ENCODE results near the gene GPD1. TPM values are rescaled to one million over a fixed set of nuclear protein-coding genes. Genes with fewer than 3 reads are reported as not detected.

Gene GPD1
- total and polyA plus RNA-seq, 9 of the 15 experiments (the other 6 are each of a cell fraction or from before 2014, with no cell fraction given) = 0.13 to 1.00 (median 0.55) TPM

GRCh38 chr12:50084775-50085614 lies 18.8 kb upstream of the GPD1 start, which contains the start of gene SMARCD1 (continued):
- no peak for TF ChIP-seq SAFB2 (IDR thresholded peaks at IDR 0.05; ENCODE audit: borderline replicate concordance, low read depth, low read length, severe bottlenecking)
- TF ChIP-seq MAZ (CRISPR knock-in tag; conservative IDR thresholded peaks at IDR 0.05 in 1 of 2, IDR thresholded peaks at IDR 0.05 in 1 of 2) = peak; percentile 56 to 63; a peak in 3 of 4 replicates
- TF ChIP-seq ZNF695 (CRISPR knock-in tag; IDR thresholded peaks at IDR 0.05) = no peak
- TF ChIP-seq UBTF (IDR thresholded peaks at IDR 0.05; ENCODE audit: borderline replicate concordance in 1 of 2, low read depth in 2 of 2, low read length in 2 of 2) = peak; percentile 18 to 28; a peak in 1 of 4 replicates
- TF ChIP-seq SMAD1 (IDR thresholded peaks at IDR 0.05; ENCODE audit: low read depth, low read length, partially characterized antibody) = no peak
- TF ChIP-seq CBX5 (IDR thresholded peaks at IDR 0.05; ENCODE audit: borderline replicate concordance, low read depth) = no peak
- TF ChIP-seq SREBF1 (IDR thresholded peaks at IDR 0.05; ENCODE audit: borderline replicate concordance, low read depth, low read length) = no peak
- no peak for TF ChIP-seq PREB (CRISPR knock-in tag; IDR thresholded peaks at IDR 0.05)
- no peak for TF ChIP-seq BRF2 (IDR thresholded peaks at IDR 0.05; ENCODE audit: borderline replicate concordance, insufficient read depth, insufficient read length)
- no peak for TF ChIP-seq PTTG1 (tag; IDR thresholded peaks at IDR 0.05; ENCODE audit: low read depth)
- TF ChIP-seq NFRKB (IDR thresholded peaks at IDR 0.05; ENCODE audit: low read depth) = 0 out of 2 replicates have a peak, but pooled peaks have one; percentile 56
- TF ChIP-seq KHSRP (IDR thresholded peaks at IDR 0.05) = no peak
- TF ChIP-seq ZNF263 (CRISPR knock-in tag; IDR thresholded peaks at IDR 0.05; ENCODE audit: borderline replicate concordance) = no peak
- TF ChIP-seq ZNF395 (CRISPR knock-in tag; IDR thresholded peaks at IDR 0.05) = peak; percentile 70; the same call in 1 of the 2 replicates
- TF ChIP-seq ETV6 (IDR thresholded peaks at IDR 0.05; ENCODE audit: borderline replicate concordance in 1 of 2, low read depth in 2 of 2, low read length in 1 of 2) = no peak; a peak in 1 of 4 replicates
- no peak for TF ChIP-seq ETV6 (CRISPR knock-in tag; IDR thresholded peaks at IDR 0.05; ENCODE audit: borderline replicate concordance)
- no peak for TF ChIP-seq HDGF (IDR thresholded peaks at IDR 0.05)
- TF ChIP-seq YY1 (IDR thresholded peaks at IDR 0.05; ENCODE audit: borderline replicate concordance in 1 of 3, control insufficient read depth in 1 of 3, extremely low read depth in 1 of 3, insufficient read depth in 3 of 3, insufficient read length in 1 of 3, insufficient replicate concordance in 2 of 3, low read depth in 1 of 3, low read length in 2 of 3) = peak; percentile 49 to 89 (median 86)
- peak; percentile 85 for TF ChIP-seq POLR2G (IDR thresholded peaks at IDR 0.05; ENCODE audit: low read depth, low read length)
- TF ChIP-seq ZNF212 (CRISPR knock-in tag; IDR thresholded peaks at IDR 0.05) = no peak
